T-cell (primary cell): ENCODE measurements around the gene SPOCK1. TPM values are rescaled to one million over a fixed set of nuclear protein-coding genes. Genes with fewer than 3 reads are reported as not detected.

Experiments
- ATAC-seq, 4 experiments: fragments of 200-7000 bp in 3 of 4; fragments of 150-1000 bp in 1 of 4; cut with Tn5 transposase; replicated peaks in 1 of 4; 1 replicate in 3 of 4; 2 replicates in 1 of 4; pipeline ENCODE4 v1.10.0; 2021; ENCODE audit warnings: moderate library complexity in 3 of 4, mild to moderate bottlenecking in 2 of 4, moderate number of reproducible peaks in 1 of 4
- CTCF ChIA-PET, 2 donors: fragments of 300-600 bp; sonication (Branson Sonifier 250); formaldehyde crosslinking; loops; one replicate each; lab custom pipeline; 2022; ENCODE audit warnings: antibody characterized with exemption in 2 of 2; lab: Charles Lee
- POLR2A ChIA-PET, 2 donors: fragments of 300-600 bp; sonication (Branson Sonifier 250); formaldehyde crosslinking; loops; one replicate each; lab custom pipeline; 2022; ENCODE audit warnings: antibody characterized with exemption in 2 of 2; lab: Charles Lee
- DNase-seq, 35 experiments: peaks; one replicate each; pipeline versions ENCODE4 v3.0.0 to v3.0.0-alpha.2; 2013 to 2023
- H3K27ac ChIP-seq: one replicate; pipeline ENCODE4 v1.5.1; 2013; ENCODE audit warnings: low read length
- H3K27me3 ChIP-seq, 2 experiments: replicated peaks in 1 of 2; 1 replicate in 1 of 2; 2 replicates in 1 of 2; pipeline versions ENCODE4 v1.6.1 to v1.7.0; 2013; ENCODE audit warnings: low read length in 1 of 2, mixed read lengths in 1 of 2; ENCODE audit not compliant: control insufficient read depth in 2 of 2, insufficient read depth in 2 of 2; ENCODE audit errors: extremely low read depth in 1 of 2
- H3K36me3 ChIP-seq, 2 donors: 1 replicate in 1 of 2; 2 replicates in 1 of 2; pipeline versions ENCODE4 v1.6.1 to v1.7.0; 2013; ENCODE audit warnings: low read length in 1 of 2; ENCODE audit not compliant: control insufficient read depth in 2 of 2, insufficient read depth in 1 of 2; ENCODE audit errors: extremely low read depth in 1 of 2
- H3K4me1 ChIP-seq, 2 experiments: 1 replicate in 1 of 2; 2 replicates in 1 of 2; pipeline versions ENCODE4 v1.6.1 to v1.7.0; 2013; ENCODE audit warnings: low read length in 2 of 2, mixed read lengths in 1 of 2; ENCODE audit not compliant: insufficient read depth in 2 of 2, control insufficient read depth in 1 of 2; ENCODE audit errors: extremely low read depth in 1 of 2
- H3K4me3 ChIP-seq, 2 donors: 1 replicate in 1 of 2; 2 replicates in 1 of 2; pipeline versions ENCODE4 v1.5.1 to v1.7.0; 2013; ENCODE audit warnings: mild to moderate bottlenecking in 2 of 2, low read length in 1 of 2, moderate library complexity in 1 of 2; ENCODE audit not compliant: control insufficient read depth in 1 of 2; ENCODE audit errors: extremely low read depth in 1 of 2
- H3K9me3 ChIP-seq: 2 replicates; pipeline ENCODE4 v1.7.0; 2013
- H3K27ac Mint-ChIP-seq, 2 donors: one replicate each; pipeline ENCODE4 v1.8.0; 2020 to 2021; ENCODE audit warnings: mild to moderate bottlenecking in 2 of 2, mixed read lengths in 2 of 2
- H3K27me3 Mint-ChIP-seq, 2 donors: one replicate each; pipeline ENCODE4 v1.8.0; 2021 to 2022; ENCODE audit warnings: mixed read lengths in 2 of 2
- H3K36me3 Mint-ChIP-seq: one replicate; pipeline ENCODE4 v1.8.0; 2021; ENCODE audit warnings: mixed read lengths
- H3K4me1 Mint-ChIP-seq, 3 donors: one replicate each; pipeline ENCODE4 v1.8.0; 2020 to 2022; ENCODE audit warnings: mixed read lengths in 3 of 3, mild to moderate bottlenecking in 1 of 3
- H3K4me3 Mint-ChIP-seq, 3 donors: one replicate each; pipeline ENCODE4 v1.8.0; 2020 to 2022; ENCODE audit warnings: mild to moderate bottlenecking in 3 of 3, mixed read lengths in 3 of 3, moderate library complexity in 3 of 3
- H3K9me3 Mint-ChIP-seq, 3 donors: one replicate each; pipeline ENCODE4 v1.8.0; 2020 to 2022; ENCODE audit warnings: mixed read lengths in 3 of 3
- WGBS: methylation state at CpG from one replicate; pipeline ENCODE4 v1.1.5; 2013; ENCODE audit warnings: missing lambda C conversion rate; ENCODE audit not compliant: insufficient coverage; 5-methylcytosine and 5-hydroxymethylcytosine counted together
- total RNA-seq, 35 experiments: library from RNA in 6 of 35; stranded (reverse) in 6 of 35; fragments of 120-200 nt in 1 of 35; gene quantifications; one replicate each; pipeline versions ENCODE4 v1.2.1 to v1.2.4 and lab custom pipeline; 2013 to 2026

Gene SPOCK1
- total RNA-seq, 5 donors from 2014 or later (not counting 1 experiment from before 2014, with no cell fraction given) = 0.57 TPM; not detected in 4

DNA sequence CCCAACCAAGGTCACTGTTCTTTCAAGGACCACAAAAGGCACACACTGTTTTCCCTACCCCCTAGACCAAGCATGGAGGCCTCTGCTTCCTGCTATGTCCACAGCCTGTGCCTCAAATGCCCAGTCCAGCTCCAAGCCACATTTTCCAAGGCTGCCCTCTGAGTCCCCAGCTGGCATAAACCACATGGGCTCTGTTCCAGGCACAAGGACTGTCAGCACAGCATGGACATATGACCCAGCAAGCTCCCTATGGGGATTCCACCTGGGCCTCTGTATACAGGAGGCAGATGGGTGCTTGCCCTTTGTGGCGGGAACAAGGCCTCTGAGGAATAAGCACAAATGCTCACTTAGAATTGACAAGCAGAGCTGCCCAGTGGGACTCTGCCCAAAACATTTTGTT, 115.2 kb downstream of the SPOCK1 start:
- ATAC-seq = no peak
- POLR2A ChIA-PET = no interaction called here
- Histone ChIP-seq H3K4me1 (no peaks in the 10 kb centered on the region), H3K27me3 (no peaks in the 10 kb centered on the region), H3K36me3 (no peaks in the 10 kb centered on the region), H3K27ac (no peak overlapping the region), H3K4me3 (no peak overlapping the region), H3K9me3 (no peaks in the 10 kb centered on the region)
- peaks cover 13 to 26% (median 22%) of the 10 kb centered on the region in 3 donors for H3K9me3 Mint-ChIP-seq
- no peaks in the 10 kb centered on the region for H3K36me3 Mint-ChIP-seq
- CTCF ChIA-PET = no interaction called here
- H3K27ac Mint-ChIP-seq = no peak overlapping the region
- no peak for DNase-seq
- peaks cover 4 to 10% of the 10 kb centered on the region in 2 donors for H3K27me3 Mint-ChIP-seq
- 100% methylated on average over 1 of the region's 1 CpG for WGBS
- H3K4me1 Mint-ChIP-seq = no peaks in the 10 kb centered on the region
- no peak overlapping the region for H3K4me3 Mint-ChIP-seq

DNA sequence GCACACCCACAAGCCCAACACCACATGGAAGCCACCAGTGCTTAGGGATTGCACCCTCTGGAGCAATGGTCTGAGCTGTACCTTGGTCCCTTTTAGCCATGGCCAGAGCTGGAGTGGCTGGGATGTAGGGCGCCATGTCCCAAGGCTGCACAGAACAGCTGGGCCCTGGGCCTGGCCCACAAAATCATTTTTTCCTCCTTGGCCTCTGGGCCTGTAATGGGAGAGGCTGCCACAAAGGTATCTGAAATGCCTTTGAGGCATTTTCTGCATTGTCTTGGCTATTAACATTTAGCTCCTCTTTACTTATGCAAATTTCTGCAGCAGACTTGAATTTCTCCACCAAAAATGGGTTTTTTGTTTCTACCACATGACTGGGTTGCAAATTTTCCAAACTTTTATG, 117.6 kb downstream of the SPOCK1 start:
- no CpG with 5 or more reads among the region's 1 CpG for WGBS
- Mint-ChIP-seq H3K9me3 (peaks cover 13 to 26% (median 22%) of the 10 kb centered on the region in 3 donors), H3K4me1 (no peaks in the 10 kb centered on the region), H3K27me3 (peaks cover 7 to 10% of the 10 kb centered on the region in 2 donors), H3K27ac (no peak overlapping the region), H3K36me3 (no peaks in the 10 kb centered on the region), H3K4me3 (no peak overlapping the region)
- Histone ChIP-seq H3K9me3 (no peaks in the 10 kb centered on the region), H3K4me3 (no peak overlapping the region), H3K27ac (no peak overlapping the region), H3K4me1 (no peaks in the 10 kb centered on the region), H3K36me3 (no peaks in the 10 kb centered on the region), H3K27me3 (no peaks in the 10 kb centered on the region)
- DNase-seq = no peak
- ATAC-seq = no peak
- CTCF ChIA-PET = no interaction called here
- POLR2A ChIA-PET = no interaction called here

DNA sequence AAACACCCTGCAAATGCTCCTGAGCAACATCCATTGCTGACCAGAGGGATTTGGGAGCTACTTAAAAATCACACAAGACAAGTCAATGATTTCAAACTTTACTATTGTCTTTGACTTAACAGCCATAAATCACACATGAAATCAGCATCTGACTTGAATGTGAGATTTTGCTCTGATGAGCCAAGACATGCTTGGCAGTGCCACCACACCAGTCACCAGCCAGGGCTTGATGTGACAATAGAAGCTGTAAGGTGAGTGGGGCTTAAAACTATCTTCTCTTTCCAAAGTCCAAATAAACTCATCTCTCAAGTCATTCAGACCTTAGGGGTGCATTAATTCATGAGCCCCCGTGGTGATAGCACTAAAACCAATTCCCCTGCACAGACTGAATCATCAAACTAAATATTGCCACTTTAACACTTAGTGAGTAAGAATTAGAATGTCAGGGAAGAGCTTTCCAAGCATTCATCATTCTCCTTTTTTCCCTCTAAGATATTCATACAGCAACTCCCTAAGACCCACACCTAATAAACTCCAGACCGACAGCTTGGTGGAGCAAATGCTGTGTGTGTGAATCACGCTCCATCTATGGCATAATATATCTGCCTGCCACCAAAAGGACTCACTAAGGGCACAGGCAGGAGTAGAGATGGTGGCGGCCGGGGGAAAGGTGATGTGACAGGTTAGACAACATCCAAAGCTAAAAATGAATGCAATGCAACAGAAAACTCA, 119.4 kb downstream of the SPOCK1 start:
- POLR2A ChIA-PET = no interaction called here
- no peak overlapping the region for H3K4me3 Mint-ChIP-seq
- CTCF ChIA-PET = interaction anchor here in 1 of 2 donors (1.0 kb wide), 1 partner anchor 59 kb away, joined by 3 read pairs; no protein-coding TSS in a partner anchor

DNA sequence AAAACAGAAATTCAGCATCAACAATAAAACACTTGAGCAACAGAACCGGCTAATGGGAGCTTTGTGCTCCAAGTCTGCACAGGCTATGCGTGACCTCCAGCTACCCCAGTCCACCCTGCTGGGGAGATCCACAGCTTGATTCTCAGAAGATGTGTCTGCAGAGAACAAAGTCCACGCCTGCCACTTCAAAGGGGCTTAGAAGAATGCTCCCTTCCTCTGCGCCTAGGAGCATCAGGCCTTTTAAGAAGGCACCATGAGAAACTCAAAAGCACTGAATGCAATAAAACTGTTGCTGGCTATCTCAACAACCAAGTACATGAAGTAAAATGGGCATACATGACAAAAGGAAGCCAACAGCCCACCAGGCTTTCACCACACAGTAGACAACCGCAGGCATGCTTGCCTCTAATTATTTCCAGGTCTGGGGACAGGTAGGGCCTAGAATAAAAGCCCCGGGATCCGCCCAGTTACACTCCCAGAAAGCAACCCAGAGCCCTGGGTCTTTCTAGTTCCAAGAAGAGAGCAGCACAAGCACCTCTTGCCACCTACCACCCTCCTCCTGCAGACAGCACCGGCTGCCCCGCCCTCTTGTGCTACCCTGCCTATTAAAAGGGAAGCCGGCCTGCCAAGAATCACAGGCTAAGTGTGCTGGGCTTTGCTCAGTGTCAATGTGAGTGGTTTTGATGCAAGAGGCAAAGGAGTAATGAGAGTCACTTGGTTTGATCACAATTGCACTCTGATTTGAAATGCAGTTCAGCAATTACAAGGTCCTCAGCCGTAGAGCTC, 123.2 kb downstream of the SPOCK1 start:
- H3K4me3 ChIP-seq = no peak overlapping the region
- no peaks in the 10 kb centered on the region for H3K4me1 ChIP-seq
- no peak for ATAC-seq
- no peak for DNase-seq
- no peaks in the 10 kb centered on the region for H3K9me3 ChIP-seq
- H3K36me3 Mint-ChIP-seq = no peaks in the 10 kb centered on the region
- ChIA-PET POLR2A (no interaction called here), CTCF (no interaction called here)
- no peak overlapping the region for H3K4me3 Mint-ChIP-seq
- 58% methylated on average over 8 of the region's 11 CpGs for whole genome bisulfite sequencing
- no peak overlapping the region for H3K27ac Mint-ChIP-seq
- H3K9me3 Mint-ChIP-seq = peaks cover 0 to 11% (median 7%) of the 10 kb centered on the region in 3 donors
- peaks cover 3 to 6% of the 10 kb centered on the region in 2 donors for H3K27me3 Mint-ChIP-seq
- H3K4me1 Mint-ChIP-seq = no peaks in the 10 kb centered on the region
- no peak overlapping the region for H3K27ac ChIP-seq
- H3K27me3 ChIP-seq = peaks cover 0 to 5% of the 10 kb centered on the region in 2 experiments
- H3K36me3 ChIP-seq = no peaks in the 10 kb centered on the region

More for the DNA sequence above, 119.4 kb downstream of the SPOCK1 start:
- Histone ChIP-seq H3K27me3 (peaks cover 0 to 5% of the 10 kb centered on the region in 2 experiments), H3K9me3 (no peaks in the 10 kb centered on the region), H3K4me1 (no peaks in the 10 kb centered on the region), H3K36me3 (no peaks in the 10 kb centered on the region), H3K4me3 (no peak overlapping the region), H3K27ac (no peak overlapping the region)
- DNase-seq (no peak), ATAC-seq (no peak)
- no peaks in the 10 kb centered on the region for H3K36me3 Mint-ChIP-seq
- peaks cover 7 to 10% of the 10 kb centered on the region in 2 donors for H3K27me3 Mint-ChIP-seq
- H3K4me1 Mint-ChIP-seq = no peaks in the 10 kb centered on the region
- 100% methylated on average over 1 of the region's 5 CpGs for WGBS
- peaks cover 12 to 26% (median 22%) of the 10 kb centered on the region in 3 donors for H3K9me3 Mint-ChIP-seq
- H3K27ac Mint-ChIP-seq = no peak overlapping the region

DNA sequence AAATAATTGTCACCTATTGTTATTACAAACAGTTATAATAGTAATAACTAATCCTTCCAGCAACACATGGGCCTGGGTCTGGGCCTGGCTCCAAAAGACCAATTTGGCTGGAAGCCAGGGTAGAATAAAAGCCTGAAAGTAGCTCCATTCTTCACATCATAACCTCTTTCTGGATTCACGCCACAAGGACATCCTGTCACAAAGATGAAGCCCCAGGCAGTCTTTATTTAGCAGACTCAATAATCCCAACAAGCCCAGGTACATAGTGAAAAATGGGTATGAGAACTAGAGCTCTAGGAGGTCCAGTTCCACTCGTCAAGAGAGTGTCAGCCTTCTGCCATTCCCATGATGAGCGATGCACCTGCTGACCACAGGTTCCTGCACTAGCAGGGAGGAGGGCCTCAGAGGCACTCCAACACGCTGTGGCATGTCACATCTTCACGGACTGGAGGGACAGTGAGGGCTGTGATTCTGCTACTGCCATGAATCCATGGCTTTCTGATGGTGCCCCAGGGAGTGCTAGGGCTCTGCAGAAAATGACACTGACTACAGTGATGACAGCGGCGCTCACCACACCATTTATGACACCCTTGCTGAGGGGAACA, 124.9 kb downstream of the SPOCK1 start:
- no peak overlapping the region for H3K4me3 ChIP-seq
- H3K36me3 ChIP-seq = no peaks in the 10 kb centered on the region
- peaks cover 0 to 5% of the 10 kb centered on the region in 2 experiments for H3K27me3 ChIP-seq
- ATAC-seq (no peak), DNase-seq (no peak)
- WGBS = 78% methylated on average over 3 of the region's 7 CpGs
- Mint-ChIP-seq H3K27ac (no peak overlapping the region), H3K27me3 (peaks cover 3 to 6% of the 10 kb centered on the region in 2 donors), H3K9me3 (no peaks in the 10 kb centered on the region), H3K4me3 (no peak overlapping the region), H3K36me3 (no peaks in the 10 kb centered on the region), H3K4me1 (no peaks in the 10 kb centered on the region)
- no peak overlapping the region for H3K27ac ChIP-seq
- H3K9me3 ChIP-seq = no peaks in the 10 kb centered on the region
- POLR2A ChIA-PET = no interaction called here
- CTCF ChIA-PET = no interaction called here
- H3K4me1 ChIP-seq = no peaks in the 10 kb centered on the region

DNA sequence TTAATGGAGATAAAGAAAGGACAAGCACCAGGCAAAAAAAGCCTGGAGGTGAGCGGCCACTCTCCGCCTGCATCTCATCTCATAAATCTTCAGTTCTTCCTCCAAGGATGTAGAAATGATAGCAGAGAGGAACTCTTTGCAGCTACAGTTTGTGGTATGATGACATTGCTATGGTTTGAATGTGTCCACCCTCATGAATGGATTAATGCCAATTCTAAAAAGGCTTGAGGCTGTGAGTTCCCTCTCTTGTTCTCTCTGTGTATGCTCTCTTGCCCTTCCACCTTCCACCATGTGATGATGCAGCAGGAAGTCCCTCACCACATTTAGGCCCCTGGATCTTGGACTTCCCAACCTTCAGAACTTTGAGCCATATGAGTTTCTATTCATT, 126.4 kb downstream of the SPOCK1 start:
- ChIA-PET POLR2A (no interaction called here), CTCF (no interaction called here)
- no peak overlapping the region for H3K27ac ChIP-seq
- H3K9me3 ChIP-seq = no peaks in the 10 kb centered on the region
- no peak for ATAC-seq
- Mint-ChIP-seq H3K36me3 (no peaks in the 10 kb centered on the region), H3K9me3 (no peaks in the 10 kb centered on the region), H3K4me3 (no peak overlapping the region), H3K27ac (no peak overlapping the region), H3K27me3 (peaks cover 0 to 6% of the 10 kb centered on the region in 2 donors), H3K4me1 (no peaks in the 10 kb centered on the region)
- DNase-seq = no peak
- H3K4me1 ChIP-seq = no peaks in the 10 kb centered on the region
- no CpG with 5 or more reads among the region's 2 CpGs for WGBS
- no peaks in the 10 kb centered on the region for H3K36me3 ChIP-seq
- peaks cover 0 to 5% of the 10 kb centered on the region in 2 experiments for H3K27me3 ChIP-seq
- H3K4me3 ChIP-seq = no peak overlapping the region
